Thyroid gland (tissue), 4 donors: ENCODE measurements around the gene YTHDC1.

ENCODE experiments used
- POLR2A ChIP-seq, 2 donors: fragments of 450-650 bp; IDR thresholded peaks; one replicate each; pipeline ENCODE4 v1.6.1; 2017; ENCODE audit warnings: antibody characterized with exemption in 2 of 2, mild to moderate bottlenecking in 2 of 2, moderate library complexity in 1 of 2
- TF ChIP-seq, protein P1 (sequence below), 6 experiments: fragments of 200-600 bp in 3 of 6; fragments of 450-650 bp in 3 of 6; sonication (generic) in 3 of 6; IDR thresholded peaks; one replicate each; pipeline ENCODE4 v1.5.1; 2016 to 2019; ENCODE audit warnings: antibody characterized with exemption in 6 of 6, mild to moderate bottlenecking in 2 of 6, inconsistent platforms in 1 of 6, moderate library complexity in 1 of 6

DNA sequence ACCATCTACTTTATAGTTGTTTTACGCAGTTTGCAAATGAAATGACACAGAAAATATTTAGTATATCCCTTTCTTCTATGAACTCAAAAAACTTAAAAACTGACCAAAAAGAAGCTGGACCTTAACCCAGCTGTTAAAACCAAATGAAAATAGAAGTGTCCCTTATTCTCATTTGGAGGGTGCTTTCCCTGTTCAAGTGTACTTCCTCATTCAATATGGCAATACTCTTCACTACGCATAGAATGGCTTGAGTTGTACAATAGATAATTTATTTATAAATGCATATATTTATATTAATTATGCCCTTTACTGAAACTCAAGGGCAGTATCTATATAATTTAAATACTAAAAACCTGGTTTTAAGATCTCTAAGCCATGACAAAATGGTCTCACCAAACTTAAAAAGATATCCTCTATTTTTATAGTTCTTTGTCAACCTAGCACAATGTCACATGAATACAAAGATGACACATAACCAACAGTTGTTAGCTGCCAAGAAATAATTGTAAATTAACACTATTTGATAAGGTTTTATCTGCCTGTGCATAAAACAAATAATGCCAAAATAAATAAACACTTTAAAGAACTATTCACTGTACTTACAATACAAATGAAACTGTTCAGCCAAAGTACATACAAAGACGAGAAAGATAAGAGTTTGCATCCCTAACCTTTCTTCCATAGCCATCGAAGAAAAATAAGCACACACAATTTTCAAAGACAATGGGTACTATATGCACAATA is 25.2 kb downstream of the YTHDC1 start:
- TF ChIP-seq, protein P1, sequence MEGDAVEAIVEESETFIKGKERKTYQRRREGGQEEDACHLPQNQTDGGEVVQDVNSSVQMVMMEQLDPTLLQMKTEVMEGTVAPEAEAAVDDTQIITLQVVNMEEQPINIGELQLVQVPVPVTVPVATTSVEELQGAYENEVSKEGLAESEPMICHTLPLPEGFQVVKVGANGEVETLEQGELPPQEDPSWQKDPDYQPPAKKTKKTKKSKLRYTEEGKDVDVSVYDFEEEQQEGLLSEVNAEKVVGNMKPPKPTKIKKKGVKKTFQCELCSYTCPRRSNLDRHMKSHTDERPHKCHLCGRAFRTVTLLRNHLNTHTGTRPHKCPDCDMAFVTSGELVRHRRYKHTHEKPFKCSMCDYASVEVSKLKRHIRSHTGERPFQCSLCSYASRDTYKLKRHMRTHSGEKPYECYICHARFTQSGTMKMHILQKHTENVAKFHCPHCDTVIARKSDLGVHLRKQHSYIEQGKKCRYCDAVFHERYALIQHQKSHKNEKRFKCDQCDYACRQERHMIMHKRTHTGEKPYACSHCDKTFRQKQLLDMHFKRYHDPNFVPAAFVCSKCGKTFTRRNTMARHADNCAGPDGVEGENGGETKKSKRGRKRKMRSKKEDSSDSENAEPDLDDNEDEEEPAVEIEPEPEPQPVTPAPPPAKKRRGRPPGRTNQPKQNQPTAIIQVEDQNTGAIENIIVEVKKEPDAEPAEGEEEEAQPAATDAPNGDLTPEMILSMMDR (IDR thresholded peaks at IDR 0.05): no peak
- TF ChIP-seq POLR2A (IDR thresholded peaks at IDR 0.05): no peak
